ENCODE measurements around the gene BIRC2. TPM values are rescaled to one million over a fixed set of nuclear protein-coding genes. Genes with fewer than 3 reads are reported as not detected.

BIRC2 gene
- total and polyA plus RNA-seq, 9 donors: 37.3 to 57.1 (median 41.3) TPM

DNA sequence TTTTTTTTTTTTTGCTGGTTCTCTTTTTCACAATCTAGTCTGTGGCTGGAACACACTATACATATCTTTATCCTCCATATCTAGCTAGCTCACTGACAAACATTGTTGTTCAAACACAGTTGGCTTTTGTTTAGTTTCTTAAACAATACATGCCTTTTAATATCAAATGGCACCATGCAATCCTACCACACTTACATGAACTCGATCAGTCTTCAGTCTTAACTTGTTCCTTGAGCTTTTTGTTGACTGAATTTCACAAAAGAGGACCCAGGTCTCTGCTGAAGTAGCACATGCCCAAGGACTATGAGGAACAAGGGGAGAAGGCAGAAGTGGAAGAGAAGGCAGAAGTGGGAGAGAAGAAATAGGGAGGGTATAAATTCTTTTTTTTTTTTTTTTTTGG, 80.1 kb downstream of the BIRC2 start:
- no peaks in the 10 kb centered on the region for H3K9me3 ChIP-seq (replicated peaks; ENCODE audit: control insufficient read depth, low read depth, low read length)
- no peaks in the 10 kb centered on the region for H3K36me3 ChIP-seq (ENCODE audit: control insufficient read depth, insufficient read depth, low read length)
- H3K27ac ChIP-seq (ENCODE audit: low read length): no peak overlapping the region
- no peaks in the 10 kb centered on the region for H3K27me3 ChIP-seq (ENCODE audit: control insufficient read depth, insufficient read depth, low read length)
- no peak overlapping the region for H3K4me3 ChIP-seq (ENCODE audit: low read length)
- peaks cover 18% of the 10 kb centered on the region for H3K4me1 ChIP-seq (ENCODE audit: control insufficient read depth, insufficient read depth, low read length)
- no CpG with 5 or more reads among the region's 1 CpG for WGBS (ENCODE audit: insufficient coverage)
- peak; percentile 30 for DNase-seq

Other genes with a start within 250 kb of the BIRC2 start
- gene YAP1, start 236.8 kb upstream of the BIRC2 start, total RNA-seq: 50.5 TPM
- 10 to 100 TPM; 60.3 to 97.9 (median 74.2) TPM for gene YAP1, start 236.8 kb upstream of the BIRC2 start, polyA plus RNA-seq (ENCODE audit: insufficient read depth in 1 of 8, insufficient read length in 8 of 8, low replicate concordance in 1 of 8)
- 0.98 TPM for gene BIRC3, start 29.7 kb upstream of the BIRC2 start, total RNA-seq
- 1 to 10 TPM in 2 of 8 donors, under 1 TPM in 6; 0.45 to 1.4 (median 0.91) TPM for gene BIRC3, start 29.7 kb upstream of the BIRC2 start, polyA plus RNA-seq (ENCODE audit: insufficient read depth in 1 of 8, insufficient read length in 8 of 8, low replicate concordance in 1 of 8)
- 80.2 TPM for gene TMEM123, start 105.6 kb downstream of the BIRC2 start, total RNA-seq
- 100 to 1,000 TPM; 119 to 158 (median 135) TPM for gene TMEM123, start 105.6 kb downstream of the BIRC2 start, polyA plus RNA-seq (ENCODE audit: insufficient read depth in 1 of 8, insufficient read length in 8 of 8, low replicate concordance in 1 of 8)
- not detected for gene MMP7, start 183.5 kb downstream of the BIRC2 start, total RNA-seq
- not detected for gene MMP7, start 183.5 kb downstream of the BIRC2 start, polyA plus RNA-seq (ENCODE audit: insufficient read depth in 1 of 8, insufficient read length in 8 of 8, low replicate concordance in 1 of 8)